ENCODE measurements around the gene ABCA4.

The ABCA4 gene

DNA sequence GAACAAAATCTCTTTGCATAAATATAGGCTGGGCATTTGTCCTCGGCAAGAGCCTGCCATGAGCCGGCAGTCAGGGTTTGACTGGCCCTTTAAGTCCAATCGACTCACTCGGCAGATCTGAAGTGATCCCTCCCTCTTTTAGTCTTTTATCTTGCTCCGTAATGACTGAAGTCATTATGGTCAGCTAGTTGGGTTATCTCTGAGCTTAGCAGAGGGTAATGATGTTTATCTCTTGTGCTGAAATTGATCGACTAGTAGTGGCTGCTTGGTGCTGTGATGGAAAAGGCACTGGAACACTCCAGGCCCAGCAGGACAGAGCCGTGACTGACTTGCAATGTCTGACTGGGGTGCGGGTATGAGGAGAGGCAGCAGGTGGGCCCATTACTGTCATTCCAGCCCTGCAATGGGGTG is 468 bp upstream of the ABCA4 start:
- DNase-seq, result no peak

GRCh38 chr1:94120570-94120901 is 412 bp downstream of the ABCA4 start:
- no peak for DNase-seq

- DNase-seq, result no peak
Measured at GRCh38 chr1:94119796-94120569, 965 bp downstream of the ABCA4 start.

DNA sequence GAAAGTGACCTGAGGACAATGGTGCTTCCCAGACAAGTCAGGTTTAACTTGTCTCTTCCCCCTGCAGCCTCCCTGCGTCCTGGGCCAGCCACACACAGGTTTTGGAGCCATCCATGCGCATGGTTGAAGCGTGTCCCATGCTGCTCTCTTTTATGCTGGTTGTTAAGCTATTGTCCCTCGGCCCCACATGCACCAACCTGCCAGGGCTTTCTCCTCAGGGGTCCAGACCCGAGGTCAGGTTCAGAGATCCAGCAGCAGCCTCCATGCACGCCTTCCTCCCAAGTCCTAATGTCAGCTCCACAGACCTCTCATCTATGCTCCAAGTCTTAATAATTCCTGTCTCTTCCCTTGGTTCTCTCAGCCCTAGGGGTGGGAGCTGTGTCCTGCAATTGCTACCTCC is 1.6 kb downstream of the ABCA4 start:
- DNase-seq, result no peak

- no peak for DNase-seq
Measured at GRCh38 chr1:94118471-94118870, 2.5 kb downstream of the ABCA4 start.

- DNase-seq, result no peak
Measured at GRCh38 chr1:94118013-94118412, 2.9 kb downstream of the ABCA4 start.

DNA sequence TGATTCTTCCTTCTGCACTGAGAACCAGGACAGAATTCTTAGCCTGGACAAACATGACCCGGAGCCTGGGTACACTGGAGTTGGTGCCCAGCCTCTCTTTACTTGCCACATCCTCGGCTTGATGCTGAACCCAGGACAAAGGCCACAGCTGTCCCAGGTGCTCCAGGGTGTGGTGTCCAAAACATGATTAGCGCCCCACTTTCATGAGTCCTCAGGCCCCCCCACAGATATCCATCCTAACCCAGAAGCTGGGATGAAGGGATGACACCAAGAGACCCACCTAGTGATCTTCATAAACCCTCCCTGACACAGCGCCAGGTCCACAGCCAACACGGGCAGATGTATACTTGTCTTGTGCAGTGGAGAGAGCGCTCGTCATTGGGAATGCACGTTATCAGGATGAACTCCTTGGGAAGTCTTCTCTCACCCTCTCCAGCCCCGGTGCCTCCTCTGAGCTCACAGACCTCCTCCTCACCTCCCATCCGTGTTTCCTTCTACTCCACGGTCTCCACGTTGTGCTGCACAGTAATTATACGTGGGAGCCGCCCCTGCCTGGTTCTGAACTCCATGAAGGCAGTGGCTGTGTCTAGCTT is 3.6 kb downstream of the ABCA4 start:
- DNase-seq, result no peak

DNA sequence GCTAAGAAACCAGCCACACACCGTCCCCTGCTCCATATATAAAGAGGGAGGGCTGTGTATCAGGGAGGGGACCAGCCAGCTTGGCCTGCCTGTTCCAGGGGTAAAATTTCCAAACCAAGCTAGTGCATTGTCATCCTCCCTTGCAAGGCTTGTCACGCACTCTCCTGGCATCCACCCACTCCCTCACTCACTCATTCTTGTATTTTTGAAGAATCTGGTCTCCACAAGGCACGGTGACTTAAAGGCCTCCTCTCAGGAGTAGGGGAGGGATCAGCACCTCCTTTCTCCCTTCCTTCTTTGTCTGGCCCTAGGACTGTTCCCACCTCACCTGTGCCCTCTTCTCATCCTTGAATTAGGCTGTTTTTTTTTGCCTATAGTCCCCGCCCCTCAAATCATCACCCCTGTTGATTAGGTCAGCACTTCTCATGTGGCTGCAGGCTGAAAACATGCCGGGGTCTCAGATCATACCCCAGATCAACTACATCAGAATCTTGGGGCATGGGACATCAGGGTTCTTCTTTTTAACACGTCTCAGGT is 5.0 kb downstream of the ABCA4 start:
- DNase-seq, result no peak

DNA sequence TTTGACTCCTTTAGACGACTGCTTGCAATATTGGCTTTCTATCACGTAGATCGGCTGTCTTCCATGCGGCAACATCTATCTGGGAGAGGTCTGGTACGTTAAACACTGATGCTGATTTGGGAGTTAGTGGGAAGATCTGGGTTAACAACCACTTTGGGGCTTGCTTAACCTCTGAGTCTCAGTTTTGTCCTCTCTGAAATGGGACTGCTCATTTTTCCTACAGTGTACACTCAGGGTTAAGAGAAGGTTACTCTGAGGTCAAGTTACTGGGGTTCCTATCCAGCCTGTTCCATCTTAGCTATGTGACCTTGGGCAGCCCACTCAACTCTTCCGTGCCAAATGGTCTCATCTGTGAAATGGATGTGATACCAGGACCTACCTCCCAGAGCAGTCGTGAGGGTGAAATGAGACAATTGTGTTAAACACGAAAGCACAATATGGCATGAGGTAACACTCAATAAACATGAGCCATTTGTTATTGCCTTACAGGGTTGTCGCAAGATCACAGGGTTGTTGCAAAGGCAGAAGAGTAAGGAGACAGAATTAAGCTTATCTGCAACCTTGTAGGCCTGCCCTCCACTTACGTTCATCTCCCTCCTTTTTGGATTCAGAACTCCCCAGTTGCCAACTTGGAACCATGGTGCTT is 5.6 kb downstream of the ABCA4 start:
- DNase-seq, result no peak

DNA sequence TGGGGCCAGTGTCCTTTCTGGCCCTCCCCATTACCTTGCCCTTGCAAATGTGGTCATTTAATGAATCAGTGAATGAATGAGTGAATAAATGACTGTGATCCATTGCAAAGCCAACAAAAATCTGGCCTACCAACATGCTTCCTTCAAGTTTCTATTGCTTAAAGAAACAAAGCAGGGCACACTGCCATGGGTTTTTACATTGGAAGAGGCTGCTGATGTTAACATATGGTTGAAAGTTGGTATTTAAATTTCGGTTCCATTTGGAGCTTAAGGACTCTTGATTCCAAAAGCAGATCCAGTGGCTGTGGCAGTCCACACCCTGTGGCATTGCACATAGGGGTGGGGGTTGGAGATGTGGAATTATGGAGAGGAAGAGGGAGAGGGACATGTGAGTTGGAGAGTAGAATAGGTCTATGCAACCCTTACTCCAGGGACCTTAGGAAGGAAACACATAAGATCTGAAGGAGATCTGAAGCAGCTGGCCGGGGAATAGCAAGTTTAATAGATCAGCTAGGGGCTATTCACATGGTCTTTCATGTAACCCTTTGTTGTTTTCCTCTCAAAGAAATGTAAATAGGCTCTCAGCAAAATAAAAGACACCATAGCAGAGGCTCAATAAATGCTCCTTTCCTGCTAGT is 7.2 kb downstream of the ABCA4 start:
- DNase-seq, result no peak

DNA sequence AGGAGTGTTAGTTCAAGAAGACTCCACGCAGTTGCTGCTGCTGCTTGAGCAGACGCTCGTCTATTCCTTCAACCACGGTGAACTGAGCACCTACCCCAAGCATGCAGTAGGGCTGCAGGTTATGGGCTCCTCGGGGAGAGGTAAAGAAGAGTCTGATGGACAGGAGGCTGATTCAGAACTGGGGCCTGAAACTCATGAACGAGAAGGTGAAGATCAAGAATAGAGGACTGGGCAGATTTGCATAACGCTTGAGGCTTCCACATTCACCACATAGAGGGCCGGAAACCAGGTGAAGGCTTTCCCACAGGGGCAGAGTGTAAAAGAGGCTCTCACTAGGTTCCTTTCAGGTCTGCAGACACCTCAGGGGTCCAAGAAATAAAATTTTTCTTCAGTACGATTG is 9.1 kb downstream of the ABCA4 start:
- DNase-seq, result no peak

GRCh38 chr1:94110946-94111740 is 9.8 kb downstream of the ABCA4 start:
- DNase-seq, result no peak

GRCh38 chr1:94110021-94110761 is 10.8 kb downstream of the ABCA4 start:
- no peak for DNase-seq

GRCh38 chr1:94109478-94109877 is 11.5 kb downstream of the ABCA4 start:
- no peak for DNase-seq

GRCh38 chr1:94107141-94107540 is 13.8 kb downstream of the ABCA4 start:
- DNase-seq, result no peak

GRCh38 chr1:94106716-94107115 is 14.2 kb downstream of the ABCA4 start:
- no peak for DNase-seq

GRCh38 chr1:94105957-94106529 is 14.9 kb downstream of the ABCA4 start:
- DNase-seq, result no peak

DNA sequence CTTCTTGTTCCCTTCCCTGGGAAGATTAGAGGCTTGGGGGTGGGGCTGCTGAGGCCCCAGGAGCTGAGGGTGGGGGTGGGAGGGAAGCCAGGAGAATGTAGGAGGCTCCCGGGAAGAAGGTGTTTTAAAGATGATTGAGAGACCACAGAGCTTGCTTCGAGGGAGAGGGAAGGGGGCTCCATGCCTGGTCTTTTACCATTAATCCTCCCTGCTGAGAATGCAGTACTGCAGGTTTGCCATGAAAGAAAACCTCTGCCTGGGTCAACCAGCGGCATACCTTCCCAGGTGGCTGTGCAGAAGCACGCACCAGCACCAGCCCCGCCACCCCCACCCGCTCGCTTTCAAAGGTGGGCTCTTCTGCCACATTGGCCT is 15.4 kb downstream of the ABCA4 start:
- DNase-seq, result no peak

DNA sequence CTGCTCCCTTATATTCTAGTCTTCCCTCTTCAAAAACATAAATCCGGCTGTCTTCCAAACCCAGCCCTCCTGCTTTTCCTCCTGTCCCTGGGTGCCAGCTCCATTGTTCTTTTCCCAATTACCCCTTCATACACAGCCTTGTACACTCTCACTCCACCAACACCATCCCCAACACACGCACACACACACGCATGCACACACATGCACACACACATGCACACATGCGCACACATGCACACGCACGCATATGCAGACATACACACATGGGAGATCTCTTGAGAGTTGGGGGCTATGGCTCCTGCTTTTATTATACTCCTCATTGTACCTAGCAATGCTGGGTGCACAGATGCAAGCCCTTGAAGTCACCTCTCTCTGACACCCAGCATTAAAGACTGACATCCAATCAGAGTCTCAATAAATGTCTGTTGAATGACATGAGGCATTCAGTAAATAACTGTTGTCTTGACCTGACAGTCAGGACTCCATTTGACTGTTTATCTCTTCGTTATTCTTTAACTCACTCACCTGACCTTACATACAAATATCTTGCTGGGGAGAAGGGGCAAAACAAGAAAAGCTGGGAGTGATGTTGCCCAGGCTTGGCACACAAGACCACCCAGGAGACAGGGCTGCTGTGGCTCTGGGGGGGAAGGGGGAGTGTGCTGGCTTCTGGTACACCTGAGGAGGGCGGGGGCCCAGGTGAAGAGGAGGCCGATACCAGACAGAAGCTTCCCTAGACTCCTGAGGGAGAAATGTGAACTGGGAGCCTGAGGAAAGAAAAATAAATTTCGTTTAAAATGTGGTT is 16.0 kb downstream of the ABCA4 start:
- no peak for DNase-seq

- no peak for DNase-seq
Measured at GRCh38 chr1:94104127-94104684, 16.7 kb downstream of the ABCA4 start.

DNA sequence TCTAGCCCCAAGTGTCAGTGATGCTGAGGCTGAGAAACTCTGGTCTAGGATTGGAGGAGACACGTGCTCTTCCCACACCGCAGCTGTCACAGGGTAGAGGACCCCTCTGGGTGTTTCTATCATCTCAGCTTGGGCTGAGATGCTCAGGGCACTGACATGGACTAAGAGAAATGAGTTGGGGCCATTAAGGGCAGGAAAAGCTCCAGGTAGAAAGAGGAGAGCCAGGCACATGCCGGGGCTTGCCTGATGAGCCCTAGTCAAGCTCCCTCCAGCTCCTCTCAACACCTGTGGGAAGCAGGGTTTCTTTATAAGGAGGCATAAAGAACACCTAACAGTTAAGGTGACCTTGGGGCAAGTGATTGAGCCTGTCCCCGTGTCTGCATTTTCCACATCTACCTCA is 17.3 kb downstream of the ABCA4 start:
- DNase-seq, result no peak

Data from CD4-positive, alpha-beta T cell treated with Interleukin-4 for 1 hour (primary cell).